ENCODE data around the gene FEV. TPM values are rescaled to one million over a fixed set of nuclear protein-coding genes. Genes with fewer than 3 reads are reported as not detected.

Gene FEV
- total RNA-seq, 1 donor from 2014 or later, result not detected

- H3K36me3 Mint-ChIP-seq (ENCODE audit: unreplicated experiment), result no peaks in the 10 kb centered on the region
- TF ChIP-seq CTCF (IDR thresholded peaks at IDR 0.05; ENCODE audit: partially characterized antibody, unreplicated experiment), result no peak
- no peaks in the 10 kb centered on the region for H3K4me1 Mint-ChIP-seq (ENCODE audit: low read depth, unreplicated experiment)
- H3K27me3 Mint-ChIP-seq (ENCODE audit: unreplicated experiment), result peaks cover 4% of the 10 kb centered on the region
- no peak for DNase-seq
- no peak overlapping the region for H3K4me3 Mint-ChIP-seq (ENCODE audit: unreplicated experiment)
- H3K27ac Mint-ChIP-seq (ENCODE audit: unreplicated experiment), result no peak overlapping the region
- H3K9me3 Mint-ChIP-seq (ENCODE audit: unreplicated experiment), result peaks cover 2% of the 10 kb centered on the region
Observed at GRCh38 chr2:219017201-219017931, 32.4 kb upstream of the FEV start.

DNA sequence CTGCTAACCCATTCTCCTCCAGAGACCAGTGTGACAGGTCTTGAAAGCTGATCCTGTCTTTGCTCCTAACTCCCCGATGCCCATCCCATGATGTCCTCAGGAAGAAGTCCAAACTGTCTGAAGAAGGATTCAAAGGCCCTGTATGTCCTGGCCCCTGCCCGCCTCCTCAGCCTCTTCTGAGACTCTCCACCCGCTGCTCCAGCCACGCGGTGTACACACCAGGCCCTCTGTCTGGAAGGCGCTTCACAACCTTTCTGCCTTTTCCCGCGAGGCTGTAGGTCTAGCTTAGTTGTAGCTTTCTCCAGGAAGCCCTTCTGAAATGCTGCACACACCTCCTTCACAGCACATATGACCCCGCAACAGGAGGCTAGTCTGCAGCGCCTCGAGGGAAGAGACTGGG lies 31.7 kb upstream of the FEV start:
- peaks cover 4% of the 10 kb centered on the region for H3K27me3 Mint-ChIP-seq (ENCODE audit: unreplicated experiment)
- peaks cover 2% of the 10 kb centered on the region for H3K9me3 Mint-ChIP-seq (ENCODE audit: unreplicated experiment)
- H3K4me1 Mint-ChIP-seq (ENCODE audit: low read depth, unreplicated experiment), result no peaks in the 10 kb centered on the region
- TF ChIP-seq CTCF (IDR thresholded peaks at IDR 0.05; ENCODE audit: partially characterized antibody, unreplicated experiment), result no peak
- no peak for DNase-seq
- H3K36me3 Mint-ChIP-seq (ENCODE audit: unreplicated experiment), result no peaks in the 10 kb centered on the region
- H3K27ac Mint-ChIP-seq (ENCODE audit: unreplicated experiment), result no peak overlapping the region
- H3K4me3 Mint-ChIP-seq (ENCODE audit: unreplicated experiment), result no peak overlapping the region

- peaks cover 5% of the 10 kb centered on the region for H3K9me3 Mint-ChIP-seq (ENCODE audit: unreplicated experiment)
- no peak for TF ChIP-seq CTCF (IDR thresholded peaks at IDR 0.05; ENCODE audit: partially characterized antibody, unreplicated experiment)
- no peak overlapping the region for H3K27ac Mint-ChIP-seq (ENCODE audit: unreplicated experiment)
- H3K4me1 Mint-ChIP-seq (ENCODE audit: low read depth, unreplicated experiment), result no peaks in the 10 kb centered on the region
- H3K36me3 Mint-ChIP-seq (ENCODE audit: unreplicated experiment), result no peaks in the 10 kb centered on the region
- peaks cover 5% of the 10 kb centered on the region for H3K27me3 Mint-ChIP-seq (ENCODE audit: unreplicated experiment)
- no peak overlapping the region for H3K4me3 Mint-ChIP-seq (ENCODE audit: unreplicated experiment)
- no peak for DNase-seq
Observed at GRCh38 chr2:219010873-219011272, 25.9 kb upstream of the FEV start.

GRCh38 chr2:219010162-219010756 lies 25.3 kb upstream of the FEV start:
- peaks cover 5% of the 10 kb centered on the region for H3K9me3 Mint-ChIP-seq (ENCODE audit: unreplicated experiment)
- no peak overlapping the region for H3K4me3 Mint-ChIP-seq (ENCODE audit: unreplicated experiment)
- no peak overlapping the region for H3K27ac Mint-ChIP-seq (ENCODE audit: unreplicated experiment)
- no peaks in the 10 kb centered on the region for H3K36me3 Mint-ChIP-seq (ENCODE audit: unreplicated experiment)
- H3K27me3 Mint-ChIP-seq (ENCODE audit: unreplicated experiment), result peaks cover 5% of the 10 kb centered on the region
- DNase-seq, result no peak
- no peak for TF ChIP-seq CTCF (IDR thresholded peaks at IDR 0.05; ENCODE audit: partially characterized antibody, unreplicated experiment)
- H3K4me1 Mint-ChIP-seq (ENCODE audit: low read depth, unreplicated experiment), result no peaks in the 10 kb centered on the region

GRCh38 chr2:219009294-219009693 lies 24.3 kb upstream of the FEV start:
- no peak for DNase-seq
- H3K36me3 Mint-ChIP-seq (ENCODE audit: unreplicated experiment), result no peaks in the 10 kb centered on the region
- TF ChIP-seq CTCF (IDR thresholded peaks at IDR 0.05; ENCODE audit: partially characterized antibody, unreplicated experiment), result no peak
- H3K4me3 Mint-ChIP-seq (ENCODE audit: unreplicated experiment), result no peak overlapping the region
- no peaks in the 10 kb centered on the region for H3K4me1 Mint-ChIP-seq (ENCODE audit: low read depth, unreplicated experiment)
- H3K27me3 Mint-ChIP-seq (ENCODE audit: unreplicated experiment), result peaks cover 3% of the 10 kb centered on the region
- H3K9me3 Mint-ChIP-seq (ENCODE audit: unreplicated experiment), result peaks cover 3% of the 10 kb centered on the region
- no peak overlapping the region for H3K27ac Mint-ChIP-seq (ENCODE audit: unreplicated experiment)
